ENCODE measurements around the gene SUFU.
"Not testable (repeated sequence)": the region's sequence is repeated elsewhere in the genome, so short reads cannot be mapped to it uniquely, and the experiment has no call there.

SUFU gene

GRCh38 chr10:102479651-102480050 lies 24.1 kb upstream of the SUFU start:
- in situ Hi-C loops (cut with MboI; ENCODE audit: low sequenced_read_pairs) = no loop called here

- in situ Hi-C loops (cut with MboI; ENCODE audit: low sequenced_read_pairs) = no loop called here
These were observed 23.4 kb upstream of the SUFU start for GRCh38 chr10:102480396-102480795.

GRCh38 chr10:102484021-102484420 lies 19.8 kb upstream of the SUFU start:
- in situ Hi-C loops (cut with MboI; ENCODE audit: low sequenced_read_pairs) = no loop called here

DNA sequence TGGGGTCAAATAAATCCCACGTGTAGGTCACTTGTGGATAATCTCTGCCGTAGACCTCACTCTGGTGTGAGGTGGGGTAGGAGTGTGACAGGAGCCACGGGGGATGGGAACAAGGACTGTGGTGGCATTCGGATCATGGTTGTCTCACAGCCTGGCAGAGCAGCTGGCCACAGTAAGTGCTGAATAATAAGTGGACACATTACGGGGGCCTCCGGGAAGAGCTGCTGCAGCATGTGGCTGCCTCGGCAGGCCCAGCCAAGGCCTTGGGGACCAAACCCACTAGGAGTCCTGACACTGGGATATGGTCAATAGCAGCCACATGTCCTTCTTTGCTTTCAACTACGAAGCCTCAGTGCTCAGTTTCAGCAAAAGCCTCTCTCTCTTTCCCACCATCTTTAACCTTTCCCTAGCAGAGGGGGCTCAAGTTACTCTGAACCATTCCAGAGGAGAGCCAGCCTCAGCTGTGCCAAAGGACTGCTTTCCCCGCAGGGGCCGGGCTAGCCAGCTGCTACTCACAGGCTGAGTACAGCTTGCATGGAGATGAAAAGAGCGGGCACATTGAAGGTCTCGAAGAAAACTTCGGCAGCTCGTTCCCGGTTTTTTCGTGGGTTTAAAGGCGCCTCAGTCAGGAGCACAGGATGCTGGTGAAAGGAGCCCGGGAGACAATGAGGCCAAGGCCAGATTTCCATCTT lies 18.5 kb upstream of the SUFU start:
- in situ Hi-C loops (cut with MboI; ENCODE audit: low sequenced_read_pairs) = no loop called here

DNA sequence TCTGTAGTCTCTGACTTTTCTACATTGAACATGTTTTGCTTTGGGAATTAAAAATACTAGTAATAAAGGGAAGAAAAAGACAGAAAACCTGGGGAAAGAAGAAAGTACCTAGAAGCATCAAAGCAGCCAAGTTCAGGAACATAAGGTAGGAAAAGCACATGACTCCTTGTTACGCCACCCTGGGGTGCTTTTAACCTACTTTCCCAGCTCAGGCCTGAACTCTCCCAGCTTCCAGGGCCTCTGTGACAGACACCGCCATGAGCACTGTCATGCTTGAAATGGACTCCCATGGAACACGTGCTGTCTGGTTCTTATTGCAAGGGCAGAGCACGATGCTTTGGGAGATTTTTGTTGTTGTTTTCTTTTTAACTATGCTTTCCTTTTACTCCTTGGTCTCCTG lies 12.6 kb upstream of the SUFU start:
- in situ Hi-C loops (cut with MboI; ENCODE audit: low sequenced_read_pairs) = no loop called here

- in situ Hi-C loops (cut with MboI; ENCODE audit: low sequenced_read_pairs) = no loop called here
These were observed 11.3 kb upstream of the SUFU start for GRCh38 chr10:102492344-102492939.

DNA sequence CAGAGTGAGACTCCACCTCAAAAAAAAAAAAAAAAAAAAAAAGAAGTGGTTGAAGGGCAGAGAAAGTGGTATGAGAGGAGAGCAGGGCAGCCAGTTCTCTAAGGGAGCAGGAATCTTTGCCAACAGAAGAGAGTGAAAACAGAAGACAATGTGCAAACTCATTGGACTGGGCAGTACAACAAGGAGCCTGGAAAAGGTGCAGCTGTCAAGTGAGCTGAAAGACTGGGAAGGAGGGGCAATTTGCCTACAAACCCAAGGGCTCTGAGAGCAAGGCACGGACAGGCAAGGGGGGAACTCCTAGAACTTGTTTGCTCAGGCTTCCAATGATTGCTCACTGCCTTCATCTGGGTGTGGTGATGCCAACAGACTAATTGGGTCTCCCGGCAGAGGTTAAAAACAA lies 10.8 kb upstream of the SUFU start:
- in situ Hi-C loops (cut with MboI; ENCODE audit: low sequenced_read_pairs) = no loop called here

- in situ Hi-C loops (cut with MboI; ENCODE audit: low sequenced_read_pairs) = no loop called here
These were observed 10.0 kb upstream of the SUFU start for GRCh38 chr10:102493771-102494170.

GRCh38 chr10:102497545-102497944 lies 6.2 kb upstream of the SUFU start:
- in situ Hi-C loops (cut with MboI; ENCODE audit: low sequenced_read_pairs) = no loop called here

DNA sequence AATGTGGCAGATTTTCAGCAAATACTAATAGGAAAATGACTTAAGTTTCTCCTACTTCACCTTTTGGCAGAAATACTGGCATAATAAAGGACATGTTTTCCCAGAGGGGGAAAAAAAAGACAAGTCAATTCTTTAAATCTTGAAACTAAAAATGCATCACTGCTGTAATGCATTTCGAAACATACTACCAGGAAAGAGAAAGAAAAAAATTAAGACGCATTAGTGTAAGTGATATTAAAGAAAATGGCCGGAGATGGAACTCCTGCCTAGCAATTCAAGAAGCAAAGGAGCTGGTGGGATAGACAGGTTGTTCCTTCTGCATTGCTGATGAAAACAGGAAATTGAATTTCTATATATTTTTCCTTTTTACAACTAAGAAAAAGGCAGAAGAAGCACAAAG lies 4.4 kb upstream of the SUFU start:
- in situ Hi-C loops (cut with MboI; ENCODE audit: low sequenced_read_pairs) = no loop called here

- in situ Hi-C loops (cut with MboI; ENCODE audit: low sequenced_read_pairs) = not testable (repeated sequence)
These were observed 3.1 kb upstream of the SUFU start for GRCh38 chr10:102500686-102501085.

DNA sequence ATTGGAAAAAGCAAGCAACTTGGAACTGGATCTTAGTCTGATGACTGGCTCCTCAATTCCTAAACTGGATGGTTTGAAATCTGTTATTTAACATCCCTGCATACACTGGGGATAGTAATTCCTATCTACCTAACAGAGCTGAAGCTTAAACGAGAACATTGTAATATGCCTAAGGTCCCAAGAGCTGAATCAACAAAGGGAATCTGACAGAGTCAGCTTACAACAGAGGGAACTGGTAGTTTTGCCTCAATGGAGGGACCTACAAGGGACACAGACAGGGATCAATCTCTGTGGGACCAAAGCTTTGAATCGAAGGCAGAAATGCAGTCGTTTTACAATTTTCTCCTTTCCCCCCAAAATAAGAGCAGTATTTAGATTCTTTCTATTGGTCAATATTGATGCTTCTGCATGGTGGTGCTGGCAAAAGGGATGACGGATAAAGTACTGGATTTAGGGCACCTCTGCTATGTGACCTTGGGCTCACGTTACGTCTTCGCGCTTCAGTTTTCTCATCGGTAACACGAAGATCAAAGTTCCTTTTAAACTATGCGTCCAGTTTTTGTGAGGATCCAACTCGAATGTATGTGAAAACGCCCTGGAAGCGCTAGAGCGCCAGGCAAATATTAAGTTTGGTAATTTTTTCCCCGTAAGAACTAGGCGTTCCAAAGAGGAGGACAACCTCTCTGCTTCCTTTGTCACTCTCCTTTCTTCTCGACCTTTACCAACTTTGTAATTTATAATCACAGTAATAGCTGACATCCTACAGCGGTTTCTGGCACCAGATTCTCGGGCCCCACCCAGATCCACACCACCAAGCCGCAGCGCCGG lies 2.4 kb upstream of the SUFU start:
- in situ Hi-C loops (cut with MboI; ENCODE audit: low sequenced_read_pairs) = no loop called here

GRCh38 chr10:102502029-102502336 lies 1.8 kb upstream of the SUFU start:
- in situ Hi-C loops (cut with MboI; ENCODE audit: low sequenced_read_pairs) = no loop called here

DNA sequence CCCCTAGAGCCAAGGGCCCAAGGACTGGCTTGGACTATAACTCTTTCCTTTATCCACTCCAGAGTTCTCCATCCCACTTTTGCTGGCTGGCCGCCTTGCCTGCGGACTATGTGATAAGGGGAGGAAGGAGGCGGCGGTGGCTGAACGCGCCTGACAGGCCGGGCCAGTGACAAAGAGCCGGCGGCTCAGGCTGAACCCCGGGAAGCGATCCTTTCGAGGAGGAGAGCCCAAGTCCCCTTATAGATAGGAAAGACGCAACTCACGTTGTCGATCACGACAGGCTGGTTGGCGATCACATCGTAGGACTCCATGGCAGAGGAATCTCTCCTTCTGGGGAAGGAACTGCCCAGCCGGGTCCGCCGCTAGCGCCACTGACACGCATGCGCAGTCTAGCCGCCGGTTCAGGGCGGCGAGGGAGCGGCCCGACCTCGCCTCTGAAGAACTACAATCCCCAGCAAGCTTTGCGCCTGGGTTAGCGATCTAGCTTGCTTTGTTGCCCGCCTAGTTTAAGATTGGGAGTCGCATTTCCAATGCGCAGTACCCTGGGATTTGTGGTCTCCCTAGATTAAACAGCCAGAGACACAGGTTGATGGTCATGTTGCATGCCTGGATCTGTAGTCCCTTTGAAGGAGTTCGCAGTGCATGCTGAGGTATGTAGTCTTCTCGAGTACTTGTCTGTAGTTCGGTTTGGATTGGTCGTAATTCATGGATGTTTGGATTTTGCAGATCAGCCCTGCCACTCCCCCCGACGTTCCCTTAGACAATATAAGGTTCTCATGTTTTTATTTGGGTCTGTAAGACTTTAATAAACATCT lies 1.2 kb upstream of the SUFU start, which contains the start of gene ACTR1A:
ACTR1A (minus strand) TSS at position 376 of the 815 bp plus-strand sequence; CDS start at position 311, 65 bp downstream.
- in situ Hi-C loops (cut with MboI; ENCODE audit: low sequenced_read_pairs) = no loop called here

- in situ Hi-C loops (cut with MboI; ENCODE audit: low sequenced_read_pairs) = no loop called here
These were observed 605 bp downstream of the SUFU start for GRCh38 chr10:102504179-102504975.

- in situ Hi-C loops (cut with MboI; ENCODE audit: low sequenced_read_pairs) = no loop called here
These were observed 1.2 kb downstream of the SUFU start for GRCh38 chr10:102504976-102505300.

- in situ Hi-C loops (cut with MboI; ENCODE audit: low sequenced_read_pairs) = no loop called here
These were observed 1.8 kb downstream of the SUFU start for GRCh38 chr10:102505462-102506115.

DNA sequence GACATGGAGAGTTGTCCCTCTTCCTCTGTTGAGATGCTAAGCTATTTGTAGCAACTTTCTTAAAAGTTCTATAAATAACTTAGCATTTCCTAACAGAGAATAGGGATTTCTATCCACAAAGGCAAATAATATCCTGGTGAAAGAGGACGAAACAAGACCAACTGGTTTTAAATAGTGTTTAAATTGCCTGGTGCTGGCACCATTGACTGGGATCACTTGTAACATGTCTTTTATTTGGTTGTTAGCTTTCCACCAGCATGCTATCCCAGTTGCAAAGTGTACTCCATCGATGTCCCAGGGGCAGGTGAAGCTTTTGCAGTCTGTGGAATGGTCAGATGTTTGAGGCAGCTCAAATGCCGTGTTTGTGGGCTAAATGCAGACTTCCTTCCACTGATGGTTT lies 3.7 kb downstream of the SUFU start:
- in situ Hi-C loops (cut with MboI; ENCODE audit: low sequenced_read_pairs) = no loop called here

GRCh38 chr10:102508506-102508905 lies 4.7 kb downstream of the SUFU start:
- in situ Hi-C loops (cut with MboI; ENCODE audit: low sequenced_read_pairs) = no loop called here

DNA sequence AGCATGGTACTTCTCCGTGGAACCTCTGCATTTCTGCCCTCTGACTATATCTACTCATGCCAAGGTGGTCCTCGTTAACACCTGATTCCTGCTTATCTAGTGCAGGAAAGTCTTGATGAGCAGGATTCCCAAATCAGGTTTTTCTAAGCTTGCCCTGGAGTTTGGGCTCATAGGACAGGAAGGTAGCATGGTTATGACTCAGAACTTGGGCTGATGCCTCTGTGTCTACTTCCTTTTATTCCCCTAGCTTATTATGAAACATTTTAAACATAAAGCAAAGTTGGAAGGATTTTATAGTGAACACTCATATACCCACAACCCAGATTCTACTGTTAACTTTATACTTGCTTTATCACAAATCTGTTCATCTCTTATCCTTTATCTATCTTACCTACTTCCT lies 5.6 kb downstream of the SUFU start:
- in situ Hi-C loops (cut with MboI; ENCODE audit: low sequenced_read_pairs) = no loop called here

Measured in hTERT RPE-1 (cell line).